Heart left ventricle (tissue), 13 donors: Measurements from ENCODE around the gene ABHD5.

Experiments used
- POLR2A ChIP-seq, 2 donors: fragments of 450-650 bp; IDR thresholded peaks; one replicate each; pipeline ENCODE4 v1.6.1; 2017; ENCODE audit warnings: antibody characterized with exemption in 2 of 2, mild to moderate bottlenecking in 2 of 2, moderate library complexity in 2 of 2
- TF ChIP-seq, protein P1 (sequence below), 12 donors: fragments of 200-600 bp; sonication (generic) in 4 of 12; IDR thresholded peaks; one replicate each; pipeline versions ENCODE4 v1.5.0 to v1.8.0; 2018 to 2022; ENCODE audit warnings: antibody characterized with exemption in 12 of 12, mild to moderate bottlenecking in 5 of 12
- donor health status: ischemic (EF 13 %, LVEDD 7.1; RV severe dilation, severe dysfunction).
- donor health status: DM: no; HTN: yes; CAD: no.
- donor health status: DM: no; HTN: no; CAD: no.
- donor health status: ischemic (EF 25% LVEDD 6.9; RV normal size, moderate dysfunction).
- donor health status: ischemic (EF 25% LVEDD 5.7; RV mildly dilated, moderate dysfunction).
- donor health status: ischemic (EF 35%, LVEDD 5.7; RV mildly dilated, moderate dysfunction).
- donor health status: nonischemic (EF 11% LVEDD 7.7; RV severe dilation, severe dysfunction).
- donor health status: DM: yes; HTN: yes; CAD: no.
- donor health status: PGD.
- donor health status: ischemic (EF 29% LVEDD 5.4; RV normal size, mild dysfunction).
- donor health status: nonischemic (EF 23%, LVEDD 6.1; RV moderate dilation, normal function).

DNA sequence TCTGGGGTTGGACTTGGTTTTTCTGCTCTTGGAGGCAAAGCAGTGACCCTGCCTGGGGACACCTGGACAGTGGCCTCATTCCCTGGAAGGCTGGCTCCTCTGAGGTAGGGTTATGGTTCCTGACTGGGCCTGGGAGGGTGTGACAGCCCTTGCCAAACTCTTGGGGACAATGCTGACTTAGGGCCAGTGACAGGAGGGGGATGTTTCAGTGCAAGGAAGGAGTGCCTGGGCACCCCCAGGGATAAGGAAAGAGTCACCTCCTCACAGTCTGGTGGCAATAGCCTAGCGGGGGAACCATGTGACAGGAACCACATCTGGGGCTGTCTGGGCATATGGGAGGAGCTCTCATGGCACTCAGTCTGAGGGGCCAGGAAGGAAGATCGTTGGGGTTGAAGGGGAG lies 91.8 kb downstream of the ABHD5 start:
- TF ChIP-seq, protein P1, sequence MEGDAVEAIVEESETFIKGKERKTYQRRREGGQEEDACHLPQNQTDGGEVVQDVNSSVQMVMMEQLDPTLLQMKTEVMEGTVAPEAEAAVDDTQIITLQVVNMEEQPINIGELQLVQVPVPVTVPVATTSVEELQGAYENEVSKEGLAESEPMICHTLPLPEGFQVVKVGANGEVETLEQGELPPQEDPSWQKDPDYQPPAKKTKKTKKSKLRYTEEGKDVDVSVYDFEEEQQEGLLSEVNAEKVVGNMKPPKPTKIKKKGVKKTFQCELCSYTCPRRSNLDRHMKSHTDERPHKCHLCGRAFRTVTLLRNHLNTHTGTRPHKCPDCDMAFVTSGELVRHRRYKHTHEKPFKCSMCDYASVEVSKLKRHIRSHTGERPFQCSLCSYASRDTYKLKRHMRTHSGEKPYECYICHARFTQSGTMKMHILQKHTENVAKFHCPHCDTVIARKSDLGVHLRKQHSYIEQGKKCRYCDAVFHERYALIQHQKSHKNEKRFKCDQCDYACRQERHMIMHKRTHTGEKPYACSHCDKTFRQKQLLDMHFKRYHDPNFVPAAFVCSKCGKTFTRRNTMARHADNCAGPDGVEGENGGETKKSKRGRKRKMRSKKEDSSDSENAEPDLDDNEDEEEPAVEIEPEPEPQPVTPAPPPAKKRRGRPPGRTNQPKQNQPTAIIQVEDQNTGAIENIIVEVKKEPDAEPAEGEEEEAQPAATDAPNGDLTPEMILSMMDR (IDR thresholded peaks at IDR 0.05): no peak
- TF ChIP-seq POLR2A (IDR thresholded peaks at IDR 0.05): no peak
